MCF 10A (cell line): ENCODE data around the gene OR1L6. TPM values are rescaled to one million over a fixed set of nuclear protein-coding genes. Genes with fewer than 3 reads are reported as not detected.

Experiments
- BruUV-seq: library from RNA; stranded (reverse); fragments of 400-500 nt; replicated peaks from 2 replicates; lab custom pipeline; 2021; lab: Mats Ljungman, UMichigan
- CTCF ChIA-PET: fragments of 300-600 bp; sonication (Branson Sonifier 250); formaldehyde crosslinking; extraction: SDS; loops from one replicate; lab custom pipeline; 2021; ENCODE audit warnings: antibody characterized with exemption, inconsistent platforms; lab: Yijun Ruan, JAX
- POLR2A ChIA-PET: fragments of 300-600, 350-650 bp; sonication (Branson Sonifier 250); formaldehyde crosslinking; extraction: SDS; loops from one replicate; lab custom pipeline; 2020; ENCODE audit warnings: antibody characterized with exemption, inconsistent platforms; lab: Yijun Ruan, JAX
- DNase-seq: peaks from one replicate; pipeline ENCODE4 v3.0.0-alpha.2; 2018; ENCODE audit not compliant: unreplicated experiment
- H3K27ac Mint-ChIP-seq: one replicate; pipeline ENCODE4 v1.8.0; 2022; ENCODE audit warnings: mild to moderate bottlenecking, low read depth, mixed read lengths; ENCODE audit not compliant: unreplicated experiment
- H3K27me3 Mint-ChIP-seq: one replicate; pipeline ENCODE4 v1.8.0; 2022; ENCODE audit warnings: mixed read lengths; ENCODE audit not compliant: insufficient read depth, unreplicated experiment
- H3K36me3 Mint-ChIP-seq: one replicate; pipeline ENCODE4 v1.8.0; 2022; ENCODE audit warnings: mild to moderate bottlenecking, moderate library complexity, mixed read lengths; ENCODE audit not compliant: insufficient read depth, unreplicated experiment
- H3K4me1 Mint-ChIP-seq: one replicate; pipeline ENCODE4 v1.8.0; 2022; ENCODE audit warnings: mixed read lengths; ENCODE audit not compliant: insufficient read depth, unreplicated experiment
- H3K4me3 Mint-ChIP-seq: one replicate; pipeline ENCODE4 v1.8.0; 2022; ENCODE audit warnings: mild to moderate bottlenecking, moderate library complexity, mixed read lengths; ENCODE audit not compliant: unreplicated experiment
- H3K9me3 Mint-ChIP-seq: one replicate; pipeline ENCODE4 v1.8.0; 2022; ENCODE audit warnings: mixed read lengths; ENCODE audit not compliant: unreplicated experiment
- intact Hi-C: fragments of 100-400 bp; cut with micrococcal nuclease; formaldehyde crosslinking; loops from 2 replicates; pipeline ENCODE4 v1.14.1; 2022
- total RNA-seq: library from RNA; stranded (reverse); gene quantifications from 2 replicates; pipeline ENCODE4 v1.2.3, GENCODE V29; 2022
- TF ChIP-seq, protein P1 (sequence below): fragments of 200-600 bp; IDR thresholded peaks from one replicate; pipeline ENCODE4 v1.8.0; 2022; ENCODE audit warnings: antibody characterized with exemption, mild to moderate bottlenecking; ENCODE audit not compliant: unreplicated experiment

OR1L6 gene
- total RNA-seq, 1 experiment from 2014 or later: not detected

DNA sequence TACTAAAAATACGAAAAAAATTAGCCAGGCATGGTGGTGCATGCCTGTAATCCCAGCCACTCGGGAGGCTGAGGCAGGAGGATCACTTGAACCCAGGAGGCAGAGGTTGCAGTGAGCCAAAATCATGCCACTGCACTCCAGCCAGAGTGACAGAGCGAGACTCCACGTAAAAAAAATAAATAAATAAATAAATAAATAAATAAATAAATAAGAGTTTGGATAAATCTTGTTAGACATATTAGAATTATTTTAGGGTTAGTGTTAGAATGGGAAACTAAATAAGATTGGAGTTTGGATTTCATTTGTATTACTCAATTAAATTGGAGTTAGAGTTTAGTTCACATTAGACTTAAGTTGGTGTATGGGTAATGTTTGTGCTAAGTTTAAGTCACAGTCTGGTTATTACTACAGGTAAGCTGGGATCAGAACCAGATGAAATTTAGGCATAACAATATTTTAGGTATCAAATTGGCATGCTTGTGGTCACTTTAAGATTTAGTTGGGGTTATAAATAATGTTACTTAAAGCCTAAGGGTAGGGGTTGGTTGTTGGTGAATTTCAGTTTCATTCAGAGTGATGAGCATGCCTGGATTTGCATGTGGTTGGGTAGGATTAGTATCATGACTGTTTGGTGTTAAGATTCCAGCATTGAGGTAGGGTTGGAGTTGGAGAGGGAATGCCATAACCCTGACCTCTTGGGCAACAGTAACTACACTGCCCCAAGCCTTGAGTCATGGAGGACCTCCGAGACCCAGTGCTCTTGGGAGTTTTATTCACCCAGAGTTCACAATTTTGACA lies 50.0 kb downstream of the OR1L6 start:
- TF ChIP-seq, protein P1, sequence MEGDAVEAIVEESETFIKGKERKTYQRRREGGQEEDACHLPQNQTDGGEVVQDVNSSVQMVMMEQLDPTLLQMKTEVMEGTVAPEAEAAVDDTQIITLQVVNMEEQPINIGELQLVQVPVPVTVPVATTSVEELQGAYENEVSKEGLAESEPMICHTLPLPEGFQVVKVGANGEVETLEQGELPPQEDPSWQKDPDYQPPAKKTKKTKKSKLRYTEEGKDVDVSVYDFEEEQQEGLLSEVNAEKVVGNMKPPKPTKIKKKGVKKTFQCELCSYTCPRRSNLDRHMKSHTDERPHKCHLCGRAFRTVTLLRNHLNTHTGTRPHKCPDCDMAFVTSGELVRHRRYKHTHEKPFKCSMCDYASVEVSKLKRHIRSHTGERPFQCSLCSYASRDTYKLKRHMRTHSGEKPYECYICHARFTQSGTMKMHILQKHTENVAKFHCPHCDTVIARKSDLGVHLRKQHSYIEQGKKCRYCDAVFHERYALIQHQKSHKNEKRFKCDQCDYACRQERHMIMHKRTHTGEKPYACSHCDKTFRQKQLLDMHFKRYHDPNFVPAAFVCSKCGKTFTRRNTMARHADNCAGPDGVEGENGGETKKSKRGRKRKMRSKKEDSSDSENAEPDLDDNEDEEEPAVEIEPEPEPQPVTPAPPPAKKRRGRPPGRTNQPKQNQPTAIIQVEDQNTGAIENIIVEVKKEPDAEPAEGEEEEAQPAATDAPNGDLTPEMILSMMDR: no peak
- Mint-ChIP-seq H3K4me1 (no peaks in the 10 kb centered on the region), H3K4me3 (no peak overlapping the region), H3K27me3 (no peaks in the 10 kb centered on the region), H3K27ac (no peak overlapping the region), H3K36me3 (no peaks in the 10 kb centered on the region), H3K9me3 (peaks cover 7% of the 10 kb centered on the region)
- DNase-seq: no peak
- intact Hi-C loops: no loop called here
- ChIA-PET CTCF (interaction anchor here (0.6 to 0.7 kb wide), 2 partner anchors 174 to 293 kb away, joined by 3 read pairs; no protein-coding TSS in a partner anchor), POLR2A (no interaction called here)
- no TSS peak for BruUV-seq

DNA sequence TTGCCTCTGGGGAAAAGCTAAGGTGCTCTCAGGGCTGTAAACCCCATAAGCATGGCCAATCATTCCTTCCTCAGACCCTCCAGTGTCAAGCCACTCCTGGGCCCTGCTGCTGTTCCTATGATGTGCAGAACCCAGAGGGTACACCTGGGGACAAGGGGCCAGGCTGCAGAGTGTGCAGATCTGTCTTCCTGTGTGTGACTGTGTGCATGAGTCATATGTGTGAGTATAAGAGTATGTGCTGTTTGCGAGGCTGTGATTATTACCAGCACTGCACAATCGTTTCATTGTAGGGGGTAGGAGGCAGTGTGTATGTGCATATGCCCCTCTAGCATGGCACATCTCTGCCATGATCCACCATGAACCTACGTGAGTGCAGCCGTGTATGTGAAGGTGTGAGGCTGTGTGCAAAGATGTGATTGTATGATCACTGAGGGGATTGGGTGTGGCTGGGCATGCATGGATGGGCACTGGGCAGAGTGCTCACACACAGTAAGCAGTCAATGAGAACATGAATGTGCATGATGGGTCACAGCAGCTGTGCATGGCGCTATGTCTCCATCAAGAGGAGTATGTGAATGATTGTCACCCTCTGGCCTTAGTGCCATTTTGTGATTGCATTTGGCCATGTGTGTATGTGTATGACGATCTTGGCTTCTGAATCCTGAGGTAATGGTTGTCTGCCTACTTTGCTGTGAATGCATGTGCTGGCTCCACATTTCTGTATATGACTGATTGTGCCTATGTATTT lies 55.4 kb downstream of the OR1L6 start:
- Mint-ChIP-seq H3K4me3 (no peak overlapping the region), H3K36me3 (no peaks in the 10 kb centered on the region), H3K9me3 (peaks cover 7% of the 10 kb centered on the region), H3K27me3 (no peaks in the 10 kb centered on the region), H3K4me1 (no peaks in the 10 kb centered on the region), H3K27ac (no peak overlapping the region)
- TF ChIP-seq, protein P1: no peak
- intact Hi-C loops: no loop called here
- DNase-seq: no peak
- BruUV-seq: no TSS peak
- ChIA-PET POLR2A (no interaction called here), CTCF (interaction anchor here (0.7 to 0.9 kb wide), 4 partner anchors 13 to 673 kb away, joined by 3 to 4 read pairs (median 4); no protein-coding TSS in a partner anchor)

Other genes starting within 250 kb of the OR1L6 start
- gene OR1J2, start 231.5 kb upstream of the OR1L6 start, total RNA-seq: not detected in 2 replicates
- not detected in 2 replicates for gene OR1J4, start 223.2 kb upstream of the OR1L6 start, total RNA-seq
- gene OR1N1, start 215.0 kb upstream of the OR1L6 start, total RNA-seq: not detected in 2 replicates
- gene OR1N2, start 189.2 kb upstream of the OR1L6 start, total RNA-seq: not detected in 2 replicates
- gene OR1L8, start 158.9 kb upstream of the OR1L6 start, total RNA-seq: not detected in 2 replicates
- gene OR1Q1, start 127.6 kb upstream of the OR1L6 start, total RNA-seq: not detected in 2 replicates
- gene OR1B1, start 84.7 kb upstream of the OR1L6 start, total RNA-seq: not detected in 2 replicates
- not detected in 2 replicates for gene OR1L1, start 80.6 kb upstream of the OR1L6 start, total RNA-seq
- not detected in 2 replicates for gene OR1L3, start 67.2 kb upstream of the OR1L6 start, total RNA-seq
- not detected in 2 replicates for gene OR1L4, start 18.3 kb upstream of the OR1L6 start, total RNA-seq
- gene OR5C1, start 46.6 kb downstream of the OR1L6 start, total RNA-seq: not detected in 2 replicates
- gene OR1K1, start 57.8 kb downstream of the OR1L6 start, total RNA-seq: not detected in 2 replicates
- gene PDCL, start 86.3 kb downstream of the OR1L6 start, total RNA-seq: 11.1 and 11.2 TPM in 2 replicates
- gene RC3H2, start 163.1 kb downstream of the OR1L6 start, total RNA-seq: 52.4 and 59.1 TPM in 2 replicates
- gene ZBTB6, start 171.0 kb downstream of the OR1L6 start, total RNA-seq: 8.5 and 10.4 TPM in 2 replicates
- 4.0 and 5.7 TPM in 2 replicates for gene ZBTB26, start 189.2 kb downstream of the OR1L6 start, total RNA-seq
- 41.1 and 43.1 TPM in 2 replicates for gene RABGAP1, start 198.7 kb downstream of the OR1L6 start, total RNA-seq